ENCODE measurements around the gene RAB25. TPM values are rescaled to one million over a fixed set of nuclear protein-coding genes. Genes with fewer than 3 reads are reported as not detected.
"Not testable (repeated sequence)": the region's sequence is repeated elsewhere in the genome, so short reads cannot be mapped to it uniquely, and the experiment has no call there.

The RAB25 gene
- polyA plus RNA-seq, 3 donors, result 54.4 to 61.6 (median 55.3) TPM

DNA sequence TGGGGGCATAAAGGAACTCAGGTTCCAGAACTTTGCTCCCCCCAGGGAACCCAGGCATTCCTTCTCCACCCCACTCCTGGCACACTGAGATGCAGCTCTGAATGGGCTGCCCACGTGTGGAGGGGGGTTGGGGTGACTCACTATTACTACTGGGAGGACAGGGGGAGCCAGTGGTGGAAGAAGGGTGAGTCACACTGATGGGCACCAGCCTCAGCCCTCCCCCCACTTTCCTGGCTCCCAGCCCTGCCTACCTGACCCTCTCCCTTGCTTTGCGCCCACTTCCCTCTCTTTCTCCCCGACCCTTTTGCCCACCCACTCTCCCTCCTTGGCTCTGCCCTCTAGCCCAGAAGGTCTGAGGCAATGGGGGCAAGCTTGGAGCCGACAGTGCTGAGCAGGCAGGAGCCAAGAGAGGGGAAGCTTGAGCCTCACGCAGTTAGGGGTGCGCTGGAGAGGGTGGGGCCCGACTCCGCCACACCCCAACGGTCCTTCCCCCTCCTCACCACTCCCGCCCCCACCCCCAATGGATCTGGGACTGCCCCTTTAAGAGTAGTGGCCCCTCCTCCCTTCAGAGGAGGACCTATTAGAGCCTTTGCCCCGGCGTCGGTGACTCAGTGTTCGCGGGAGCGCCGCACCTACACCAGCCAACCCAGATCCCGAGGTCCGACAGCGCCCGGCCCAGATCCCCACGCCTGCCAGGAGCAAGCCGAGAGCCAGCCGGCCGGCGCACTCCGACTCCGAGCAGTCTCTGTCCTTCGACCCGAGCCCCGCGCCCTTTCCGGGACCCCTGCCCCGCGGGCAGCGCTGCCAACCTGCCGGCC lies 53.4 kb downstream of the RAB25 start, which contains the start of gene LMNA:
TSS of gene LMNA (plus strand) at position 611 of the 818 bp plus-strand sequence. CDS start 208 bp downstream, outside the sequence.
- no peak for DNase-seq

DNA sequence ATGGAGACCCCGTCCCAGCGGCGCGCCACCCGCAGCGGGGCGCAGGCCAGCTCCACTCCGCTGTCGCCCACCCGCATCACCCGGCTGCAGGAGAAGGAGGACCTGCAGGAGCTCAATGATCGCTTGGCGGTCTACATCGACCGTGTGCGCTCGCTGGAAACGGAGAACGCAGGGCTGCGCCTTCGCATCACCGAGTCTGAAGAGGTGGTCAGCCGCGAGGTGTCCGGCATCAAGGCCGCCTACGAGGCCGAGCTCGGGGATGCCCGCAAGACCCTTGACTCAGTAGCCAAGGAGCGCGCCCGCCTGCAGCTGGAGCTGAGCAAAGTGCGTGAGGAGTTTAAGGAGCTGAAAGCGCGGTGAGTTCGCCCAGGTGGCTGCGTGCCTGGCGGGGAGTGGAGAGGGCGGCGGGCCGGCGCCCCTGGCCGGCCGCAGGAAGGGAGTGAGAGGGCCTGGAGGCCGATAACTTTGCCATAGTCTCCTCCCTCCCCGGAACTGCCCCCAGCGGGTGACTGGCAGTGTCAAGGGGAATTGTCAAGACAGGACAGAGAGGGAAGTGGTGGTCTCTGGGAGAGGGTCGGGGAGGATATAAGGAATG lies 54.1 kb downstream of the RAB25 start:
- no peak for DNase-seq

- DNase-seq, result peak; percentile 83
Observed at GRCh38 chr1:156115514-156116374, 54.8 kb downstream of the RAB25 start.

DNA sequence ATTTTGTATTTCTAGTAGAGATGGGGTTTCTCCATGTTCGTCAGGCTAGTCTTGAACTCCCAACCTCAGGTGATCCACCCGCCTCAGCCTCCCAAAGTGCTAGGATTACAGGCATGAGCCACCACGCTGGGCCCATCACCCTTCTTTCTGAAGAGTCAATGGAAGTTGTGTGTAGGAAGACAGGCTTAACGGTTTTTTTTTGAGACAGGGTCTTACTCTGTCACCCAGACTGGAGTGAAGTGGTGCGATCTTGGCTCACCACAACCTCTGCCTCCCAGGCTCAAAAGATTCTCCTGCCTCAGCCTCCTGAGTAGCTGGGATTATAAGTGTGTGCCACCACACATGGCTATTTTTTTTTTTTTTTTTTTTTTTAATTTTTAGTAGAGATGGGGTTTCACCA lies 55.8 kb downstream of the RAB25 start:
- DNase-seq, result not testable (repeated sequence)

DNA sequence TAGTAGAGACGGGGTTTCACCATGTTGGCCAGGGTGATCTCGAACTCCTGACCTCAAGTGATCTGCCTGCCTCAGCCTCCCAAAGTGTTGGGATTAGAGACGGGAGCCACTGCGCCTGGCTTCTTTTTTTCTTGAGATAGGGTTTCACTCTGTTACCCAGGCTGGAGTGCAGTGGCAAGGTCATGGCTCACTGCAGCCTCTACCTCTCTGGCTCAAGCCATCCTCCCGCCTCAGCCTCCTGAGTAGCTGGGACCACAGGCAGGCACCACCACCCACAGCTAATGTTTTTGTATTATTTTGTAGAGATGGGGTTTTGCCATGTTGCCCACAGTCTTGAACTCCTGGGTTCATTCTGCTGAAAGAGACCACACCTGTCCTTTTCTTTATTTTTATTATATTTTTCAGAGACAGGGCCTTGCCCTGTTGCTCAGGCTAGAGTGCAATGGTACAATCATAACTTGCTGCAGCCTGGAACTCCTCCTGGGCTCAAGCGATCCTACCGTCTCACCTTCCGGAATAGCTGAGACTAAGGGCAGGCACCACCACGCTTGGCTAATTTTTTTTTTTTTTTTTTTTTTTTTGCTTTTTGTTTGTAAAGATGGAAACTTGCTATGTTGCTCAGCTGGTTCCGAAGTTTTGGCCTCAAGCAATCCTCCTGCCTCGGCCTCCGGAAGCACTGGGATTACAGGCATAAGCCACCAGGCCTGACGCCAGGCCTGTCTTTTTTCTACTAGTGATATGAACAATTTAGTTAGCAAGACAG lies 56.6 kb downstream of the RAB25 start:
- DNase-seq, result no peak

DNA sequence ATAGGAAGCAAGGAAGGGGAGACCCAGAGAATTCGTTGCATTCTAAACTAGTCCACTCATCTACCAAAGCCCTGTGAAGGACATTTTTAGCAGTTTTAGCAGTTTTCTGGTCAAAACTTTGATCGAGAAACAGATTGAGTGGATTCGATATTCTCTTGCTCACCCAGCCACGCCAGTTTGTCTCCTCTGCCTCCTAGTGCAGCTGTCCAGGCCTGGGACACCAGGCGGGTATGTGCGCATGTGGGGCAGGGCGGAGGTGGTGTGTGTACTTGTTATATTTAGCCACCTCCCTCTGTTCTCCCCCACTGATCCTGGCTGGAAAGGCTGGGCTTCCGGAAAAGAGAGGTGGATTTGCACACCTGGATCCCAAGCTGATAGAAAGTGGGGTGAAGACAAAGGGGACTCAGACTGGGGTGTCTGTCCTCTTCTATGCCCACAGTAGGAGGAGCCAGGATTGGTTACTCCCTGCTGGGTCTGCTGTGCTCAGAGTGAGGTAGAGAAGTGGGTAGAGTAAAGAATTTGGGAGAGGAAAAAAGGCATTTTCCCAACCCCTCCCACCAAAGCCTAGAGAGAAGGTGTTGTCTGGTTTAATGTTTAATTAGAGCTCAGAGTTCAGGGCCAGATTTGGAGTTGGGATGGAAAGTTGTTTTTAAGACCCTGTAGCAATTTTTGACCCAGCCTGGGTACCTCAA lies 57.4 kb downstream of the RAB25 start:
- no peak for DNase-seq

DNA sequence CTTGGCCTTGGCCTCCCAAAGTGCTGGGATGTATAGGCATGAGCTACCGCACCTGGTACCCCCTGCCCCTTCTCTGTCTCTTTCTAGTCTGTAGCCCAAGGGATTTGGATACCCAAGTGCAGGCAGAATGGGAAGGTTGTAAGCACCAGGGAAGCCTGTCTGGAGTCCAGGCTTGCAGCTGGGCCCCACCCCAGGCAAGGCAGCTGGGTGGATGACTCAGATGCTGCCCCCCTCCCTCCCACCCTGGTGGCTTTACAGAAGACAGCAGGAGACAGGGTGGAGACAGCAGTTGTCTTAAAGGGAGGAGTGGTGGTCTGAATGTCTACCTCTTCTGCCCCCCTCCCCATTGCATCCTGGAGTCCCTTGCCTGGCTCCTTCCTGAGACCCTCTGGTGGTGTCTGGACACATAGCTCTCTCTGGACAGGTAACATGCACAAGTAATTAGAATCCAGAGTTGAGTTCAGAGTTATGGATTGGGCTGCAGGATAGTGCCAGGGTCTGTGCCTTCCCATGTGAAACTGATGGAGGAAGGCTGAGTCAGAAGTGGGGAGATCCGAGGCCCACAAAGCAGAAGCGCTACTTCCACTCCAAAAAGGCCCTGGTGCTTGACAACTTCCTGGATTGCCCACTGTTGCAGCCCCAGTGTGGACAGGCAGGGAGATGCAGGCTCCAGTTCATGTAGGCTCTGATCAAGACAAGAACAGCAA lies 58.7 kb downstream of the RAB25 start:
- no peak for DNase-seq

Other genes with a start within 250 kb of the RAB25 start
- gene GON4L, start 203.9 kb upstream of the RAB25 start, polyA plus RNA-seq (ENCODE audit: insufficient read length in 3 of 3), result 10 to 100 TPM; 40.4 to 70.5 (median 60.6) TPM
- gene SYT11, start 201.6 kb upstream of the RAB25 start, polyA plus RNA-seq (ENCODE audit: insufficient read length in 3 of 3), result 10 to 100 TPM; 17.4 to 20.3 (median 19.2) TPM
- gene RIT1, start 149.8 kb upstream of the RAB25 start, polyA plus RNA-seq (ENCODE audit: insufficient read length in 3 of 3), result 10 to 100 TPM; 53.2 to 60.9 (median 54.4) TPM
- gene KHDC4, start 126.7 kb upstream of the RAB25 start, polyA plus RNA-seq (ENCODE audit: insufficient read length in 3 of 3), result 10 to 100 TPM; 43.9 to 77.9 (median 74.4) TPM
- under 1 TPM in 1 of 3 donors, not detected in 2; 0.24 TPM for gene RXFP4, start 119.5 kb upstream of the RAB25 start, polyA plus RNA-seq (ENCODE audit: insufficient read length in 3 of 3)
- gene ARHGEF2, start 82.6 kb upstream of the RAB25 start, polyA plus RNA-seq (ENCODE audit: insufficient read length in 3 of 3), result 10 to 100 TPM; 77.3 to 79.9 (median 77.7) TPM
- 100 to 1,000 TPM; 354 to 431 (median 363) TPM for gene SSR2, start 40.2 kb upstream of the RAB25 start, polyA plus RNA-seq (ENCODE audit: insufficient read length in 3 of 3)
- gene UBQLN4, start 7.4 kb upstream of the RAB25 start, polyA plus RNA-seq (ENCODE audit: insufficient read length in 3 of 3), result 10 to 100 TPM; 57.5 to 59.6 (median 58.5) TPM
- gene LAMTOR2, start 6.4 kb upstream of the RAB25 start, polyA plus RNA-seq (ENCODE audit: insufficient read length in 3 of 3), result 10 to 100 TPM; 55.9 to 67.2 (median 63.9) TPM
- 10 to 100 TPM; 43.2 to 53.5 (median 50.1) TPM for gene MEX3A, start 21.3 kb downstream of the RAB25 start, polyA plus RNA-seq (ENCODE audit: insufficient read length in 3 of 3)
- 100 to 1,000 TPM in 2 of 3 donors, 10 to 100 TPM in 1; 84.6 to 104 (median 103) TPM for gene LMNA, start 53.6 kb downstream of the RAB25 start, polyA plus RNA-seq (ENCODE audit: insufficient read length in 3 of 3)
- gene SEMA4A, start 92.4 kb downstream of the RAB25 start, polyA plus RNA-seq (ENCODE audit: insufficient read length in 3 of 3), result 10 to 100 TPM; 21.2 to 27.5 (median 21.3) TPM
- gene SLC25A44, start 132.9 kb downstream of the RAB25 start, polyA plus RNA-seq (ENCODE audit: insufficient read length in 3 of 3), result 10 to 100 TPM; 28.4 to 38.0 (median 29.6) TPM
- 100 to 1,000 TPM in 1 of 3 donors, 10 to 100 TPM in 2; 89.6 to 102 (median 99.1) TPM for gene PMF1, start 151.8 kb downstream of the RAB25 start, polyA plus RNA-seq (ENCODE audit: insufficient read length in 3 of 3)
- 1 to 10 TPM; 1.7 to 8.8 (median 8.0) TPM for gene BGLAP, start 181.0 kb downstream of the RAB25 start, polyA plus RNA-seq (ENCODE audit: insufficient read length in 3 of 3)
- gene PAQR6, start 186.9 kb downstream of the RAB25 start, polyA plus RNA-seq (ENCODE audit: insufficient read length in 3 of 3), result 1 to 10 TPM; 5.0 to 7.1 (median 7.1) TPM
- gene SMG5, start 221.7 kb downstream of the RAB25 start, polyA plus RNA-seq (ENCODE audit: insufficient read length in 3 of 3), result 10 to 100 TPM; 70.9 to 75.4 (median 72.9) TPM
- 1 to 10 TPM; 6.9 to 8.4 (median 7.3) TPM for gene TMEM79, start 223.2 kb downstream of the RAB25 start, polyA plus RNA-seq (ENCODE audit: insufficient read length in 3 of 3)
- 10 to 100 TPM; 63.9 to 71.9 (median 66.9) TPM for gene GLMP, start 234.5 kb downstream of the RAB25 start, polyA plus RNA-seq (ENCODE audit: insufficient read length in 3 of 3)
- gene VHLL, start 238.1 kb downstream of the RAB25 start, polyA plus RNA-seq (ENCODE audit: insufficient read length in 3 of 3), result not detected

Measured in renal pelvis (tissue), 4 donors.